NCI-H2227 (cell line): ENCODE measurements around the gene PRC1.
A peak's percentile ranks its signal among the peaks of the same experiment; 100 is the strongest.

Experiments
- DNase-seq: peaks from one replicate; lab custom pipeline; 2025; ENCODE audit not compliant: unreplicated experiment; lab: John Stamatoyannopoulos, UW

The PRC1 gene

GRCh38 chr15:90990446-90990845 is 3.9 kb downstream of the PRC1 start:
- no peak for DNase-seq

GRCh38 chr15:90989040-90989768 is 5.1 kb downstream of the PRC1 start:
- DNase-seq = no peak

- no peak for DNase-seq
Observed at GRCh38 chr15:90988296-90988695, 6.0 kb downstream of the PRC1 start.

GRCh38 chr15:90987561-90988141 is 6.7 kb downstream of the PRC1 start:
- peak; percentile 2 for DNase-seq

GRCh38 chr15:90986790-90987507 is 7.4 kb downstream of the PRC1 start:
- DNase-seq = no peak

GRCh38 chr15:90982135-90982534 is 12.2 kb downstream of the PRC1 start:
- DNase-seq = no peak

- no peak for DNase-seq
Observed at GRCh38 chr15:90981681-90982080, 12.7 kb downstream of the PRC1 start.

- no peak for DNase-seq
Observed at GRCh38 chr15:90979582-90979981, 14.8 kb downstream of the PRC1 start.

- DNase-seq = no peak
Observed at GRCh38 chr15:90974216-90974615, 20.1 kb downstream of the PRC1 start.

- DNase-seq = no peak
Observed at GRCh38 chr15:90972133-90972532, 22.2 kb downstream of the PRC1 start.

- no peak for DNase-seq
Observed at GRCh38 chr15:90970274-90970673, 24.1 kb downstream of the PRC1 start.

GRCh38 chr15:90968434-90968833 is 25.9 kb downstream of the PRC1 start:
- DNase-seq = no peak

- no peak for DNase-seq
Observed at GRCh38 chr15:90967206-90967605, 27.1 kb downstream of the PRC1 start.

GRCh38 chr15:90966262-90966661 is 28.1 kb downstream of the PRC1 start:
- DNase-seq = no peak

- DNase-seq = no peak
Observed at GRCh38 chr15:90962021-90962420, 32.3 kb downstream of the PRC1 start.

GRCh38 chr15:90960298-90961091 is 33.8 kb downstream of the PRC1 start:
- DNase-seq = no peak

GRCh38 chr15:90959894-90960293 is 34.4 kb downstream of the PRC1 start:
- DNase-seq = no peak

GRCh38 chr15:90959028-90959595 is 35.2 kb downstream of the PRC1 start:
- DNase-seq = no peak

- peak; percentile 6 for DNase-seq
Observed at GRCh38 chr15:90957791-90958190, 36.5 kb downstream of the PRC1 start.

- peak; percentile 45 for DNase-seq
Observed at GRCh38 chr15:90957031-90957790, 37.1 kb downstream of the PRC1 start.
